Measurements from ENCODE around the gene PRR16.

DNA sequence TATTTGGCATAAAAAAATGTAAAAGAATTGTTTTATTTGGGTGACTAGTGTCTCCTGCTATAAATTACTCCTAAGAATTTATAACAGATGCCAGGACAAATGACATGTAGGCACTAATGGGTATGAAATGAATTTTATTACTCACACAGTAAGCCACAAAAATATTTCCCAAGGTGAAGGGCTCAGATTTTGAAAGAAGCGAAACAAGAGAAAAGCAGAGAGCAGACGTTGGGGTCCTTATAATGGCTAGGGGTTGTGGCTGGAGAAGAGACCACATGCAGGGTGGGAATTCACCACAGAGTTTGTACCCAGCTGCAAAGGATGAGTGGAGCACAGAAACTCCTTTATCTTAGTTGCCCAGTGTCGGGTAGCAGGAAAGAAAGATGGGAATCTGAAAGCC lies 45.0 kb upstream of the PRR16 start:
- no peak for TF ChIP-seq CTCF (IDR thresholded peaks at IDR 0.05)
- TF ChIP-seq POLR2AphosphoS5 (IDR thresholded peaks at IDR 0.05), result no peak
- no peak for TF ChIP-seq POLR2A (IDR thresholded peaks at IDR 0.05)
